D721Med (cell line): ENCODE data around the gene FOXC1.

Experiments used
- DNase-seq: peaks from one replicate; pipeline ENCODE4 v3.0.0; 2011; ENCODE audit warnings: low spot score; ENCODE audit not compliant: insufficient read length
- FAIRE-seq: peaks from 2 replicates; lab custom pipeline; 2011; peaks lifted over from hg19 to GRCh38; lab: Jason Lieb, UNC
- TF ChIP-seq, protein P1 (sequence below): IDR thresholded peaks from 2 replicates; pipeline ENCODE4 v1.5.1; 2012; ENCODE audit warnings: mild to moderate bottlenecking, control low read depth; ENCODE audit not compliant: insufficient read depth; ENCODE audit errors: missing control alignments

The FOXC1 gene

DNA sequence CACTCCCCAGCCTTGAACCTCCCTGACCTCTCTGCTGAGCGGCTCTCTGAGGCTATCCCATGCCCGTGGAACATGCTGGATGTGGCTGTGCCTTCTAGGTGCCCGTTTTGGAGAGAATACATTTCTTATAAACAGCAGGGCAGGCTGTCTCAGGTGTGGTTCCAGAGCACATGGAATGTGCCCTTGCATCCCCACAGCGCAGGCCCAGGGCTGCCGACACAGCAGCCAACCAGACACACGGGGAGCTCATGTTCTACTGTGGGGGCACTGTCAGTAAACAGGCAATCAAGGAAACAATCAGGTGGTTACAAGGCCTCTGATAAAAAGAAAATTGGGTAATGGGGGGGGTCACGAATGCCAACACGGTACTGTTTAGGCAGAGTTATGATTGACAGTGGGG is 30.8 kb downstream of the FOXC1 start:
- TF ChIP-seq, protein P1, sequence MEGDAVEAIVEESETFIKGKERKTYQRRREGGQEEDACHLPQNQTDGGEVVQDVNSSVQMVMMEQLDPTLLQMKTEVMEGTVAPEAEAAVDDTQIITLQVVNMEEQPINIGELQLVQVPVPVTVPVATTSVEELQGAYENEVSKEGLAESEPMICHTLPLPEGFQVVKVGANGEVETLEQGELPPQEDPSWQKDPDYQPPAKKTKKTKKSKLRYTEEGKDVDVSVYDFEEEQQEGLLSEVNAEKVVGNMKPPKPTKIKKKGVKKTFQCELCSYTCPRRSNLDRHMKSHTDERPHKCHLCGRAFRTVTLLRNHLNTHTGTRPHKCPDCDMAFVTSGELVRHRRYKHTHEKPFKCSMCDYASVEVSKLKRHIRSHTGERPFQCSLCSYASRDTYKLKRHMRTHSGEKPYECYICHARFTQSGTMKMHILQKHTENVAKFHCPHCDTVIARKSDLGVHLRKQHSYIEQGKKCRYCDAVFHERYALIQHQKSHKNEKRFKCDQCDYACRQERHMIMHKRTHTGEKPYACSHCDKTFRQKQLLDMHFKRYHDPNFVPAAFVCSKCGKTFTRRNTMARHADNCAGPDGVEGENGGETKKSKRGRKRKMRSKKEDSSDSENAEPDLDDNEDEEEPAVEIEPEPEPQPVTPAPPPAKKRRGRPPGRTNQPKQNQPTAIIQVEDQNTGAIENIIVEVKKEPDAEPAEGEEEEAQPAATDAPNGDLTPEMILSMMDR, result no peak
- no peak for FAIRE-seq
- no peak for DNase-seq

DNA sequence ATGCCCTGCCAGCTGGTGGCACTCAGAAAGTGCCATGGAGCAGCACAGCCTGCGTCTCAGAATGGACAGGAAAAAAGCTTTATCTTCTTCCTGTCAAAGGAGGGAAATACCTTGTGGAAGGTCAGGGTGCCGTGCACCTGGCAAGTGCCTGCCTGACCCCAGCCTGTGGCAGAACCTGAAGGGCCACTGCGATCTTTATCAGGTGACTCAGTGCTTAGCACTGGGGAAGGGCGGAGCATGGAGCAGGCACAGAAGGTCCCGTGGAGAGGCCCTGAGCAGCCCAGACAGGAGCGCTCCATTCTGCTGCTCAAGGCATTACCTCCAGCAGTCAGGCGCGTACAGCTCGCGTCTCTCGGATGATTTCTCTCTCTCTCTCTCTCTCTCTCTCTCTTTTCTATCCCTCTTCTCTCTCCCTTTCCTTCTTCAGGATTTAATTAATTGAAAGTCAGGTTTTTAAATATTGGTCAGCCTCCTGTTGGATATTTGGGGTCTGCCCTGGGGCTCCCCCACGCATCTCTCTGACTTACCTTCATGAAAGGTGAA is 31.7 kb downstream of the FOXC1 start:
- FAIRE-seq (no peak), DNase-seq (no peak)
- TF ChIP-seq, protein P1, result no peak

DNA sequence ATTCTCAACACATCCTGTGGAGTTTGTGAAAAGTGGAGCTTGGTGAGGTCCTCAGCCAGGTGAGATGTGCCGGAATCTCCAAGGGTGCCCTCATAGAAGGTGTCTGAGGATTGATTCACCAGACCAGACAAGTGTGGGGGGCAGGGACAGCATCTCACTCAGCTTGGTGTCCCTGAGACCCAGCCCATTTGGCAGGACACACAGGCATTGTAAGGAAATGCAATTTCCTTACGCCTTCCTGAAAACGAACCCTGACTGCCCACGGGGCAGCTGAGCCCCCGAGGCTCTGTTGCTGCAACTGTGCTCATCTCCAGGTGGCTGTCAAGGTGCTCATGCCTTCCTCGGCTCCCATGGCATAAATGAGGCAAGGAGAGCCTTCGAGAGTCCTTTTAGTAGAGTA is 33.4 kb downstream of the FOXC1 start:
- DNase-seq (no peak), FAIRE-seq (no peak)
- TF ChIP-seq, protein P1, result no peak

DNA sequence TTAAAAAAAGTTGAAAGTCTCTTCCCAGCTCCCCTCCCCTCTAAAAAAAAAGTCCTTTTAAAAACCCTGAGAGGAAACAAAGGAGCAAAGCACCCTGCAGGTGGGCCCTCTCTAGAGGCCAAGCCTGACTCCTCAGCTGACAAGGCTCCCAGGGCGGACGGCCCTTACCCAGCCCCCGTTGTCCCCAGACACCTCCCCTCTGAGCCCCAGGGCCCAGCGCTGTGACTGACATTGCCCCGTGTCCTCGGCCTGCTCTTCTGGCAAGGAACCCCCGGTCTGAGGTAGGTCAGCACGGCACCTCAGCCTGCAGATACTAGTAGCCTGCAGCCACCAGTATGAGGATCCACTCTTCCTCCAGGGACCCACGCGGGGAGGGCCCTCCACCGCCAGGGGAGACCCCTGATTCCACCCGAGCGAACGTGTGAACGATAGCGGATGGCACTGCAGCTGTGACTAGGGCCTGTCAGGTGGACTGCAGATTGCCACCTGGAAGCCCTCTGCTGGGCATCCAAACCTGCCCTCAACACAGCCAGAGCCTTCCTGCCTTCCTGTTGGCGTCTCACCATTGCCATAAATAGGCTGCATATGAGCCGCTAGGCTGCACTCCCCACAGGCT is 34.2 kb downstream of the FOXC1 start:
- TF ChIP-seq, protein P1, result no peak
- no peak for DNase-seq
- FAIRE-seq, result no peak

DNA sequence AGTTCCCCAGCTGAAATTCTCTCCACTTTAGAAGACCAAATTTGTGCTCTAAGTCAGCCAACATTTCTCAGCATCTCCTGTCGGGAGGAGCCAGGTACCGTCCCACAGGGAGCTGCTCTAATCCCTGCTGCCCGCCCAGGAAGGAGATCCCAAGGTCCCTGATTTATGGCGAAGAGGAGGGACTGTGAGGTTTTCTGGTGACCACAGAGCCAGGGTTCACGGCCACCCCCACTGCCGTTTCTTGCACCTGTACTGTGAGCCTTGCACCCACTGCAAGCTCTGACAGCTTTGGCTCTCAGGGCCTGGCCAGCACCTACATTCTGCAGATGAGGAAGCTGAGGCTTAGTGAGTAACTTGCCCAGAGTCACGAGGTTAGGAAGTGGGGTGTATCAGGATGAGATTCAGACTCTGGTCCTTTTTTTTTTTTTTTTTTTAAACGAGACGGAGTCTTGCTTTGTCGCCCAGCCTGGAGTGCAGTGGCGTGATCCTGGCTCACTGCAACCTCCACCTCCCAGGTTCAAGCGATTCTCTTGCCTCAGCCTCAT is 34.9 kb downstream of the FOXC1 start:
- no peak for DNase-seq
- no peak for FAIRE-seq
- TF ChIP-seq, protein P1, result no peak

DNA sequence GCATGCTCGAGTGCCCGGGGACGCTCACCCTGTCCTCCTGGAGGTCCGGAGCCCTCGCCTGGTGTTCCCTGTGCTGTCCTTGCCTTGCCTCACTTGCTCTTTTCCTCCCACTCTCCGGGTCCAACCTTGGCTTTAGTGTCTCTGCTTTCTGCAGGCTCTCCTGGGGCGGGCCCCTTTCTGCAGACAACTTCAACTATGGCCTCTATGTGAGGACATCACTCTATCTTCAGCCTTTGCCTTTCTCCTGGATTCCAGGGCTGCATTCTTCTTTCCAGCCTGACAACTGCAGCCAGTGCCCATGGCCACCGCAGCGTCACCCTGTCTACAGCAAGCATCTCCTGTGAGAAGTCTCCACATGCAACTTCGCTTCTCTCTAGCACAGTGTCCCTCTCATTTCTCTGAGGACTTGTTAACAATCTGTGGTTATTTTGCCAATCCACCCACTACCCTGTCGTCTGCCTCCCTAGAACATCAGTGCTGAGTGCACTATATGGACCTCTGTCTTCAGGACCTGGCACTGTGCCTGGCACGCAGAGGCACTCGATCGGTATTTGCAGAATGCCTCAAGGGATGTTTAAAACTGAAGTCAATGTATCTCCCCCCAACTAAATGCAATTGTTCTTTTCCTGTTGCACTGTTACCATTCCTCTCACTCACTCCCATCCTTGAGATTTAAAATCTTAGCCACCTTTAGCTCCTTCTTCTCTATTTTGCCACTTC is 35.9 kb downstream of the FOXC1 start:
- DNase-seq, result no peak
- FAIRE-seq, result no peak
- TF ChIP-seq, protein P1, result no peak
